GM19397 (cell line): Measurements from ENCODE around the gene NGB.
"Not testable (repeated sequence)": the region's sequence is repeated elsewhere in the genome, so short reads cannot be mapped to it uniquely, and the experiment has no call there.

Experiments used
- ATAC-seq: cut with Tn5 transposase; IDR thresholded peaks from one replicate; pipeline ENCODE4 v1.9.1; 2021; ENCODE audit warnings: mild to moderate bottlenecking, moderate library complexity; ENCODE audit not compliant: unreplicated experiment

NGB gene

GRCh38 chr14:77296906-77297305 is 25.9 kb upstream of the NGB start:
- no peak for ATAC-seq

- no peak for ATAC-seq
These were observed 25.1 kb upstream of the NGB start for GRCh38 chr14:77296155-77296554.

- ATAC-seq: no peak
These were observed 19.7 kb upstream of the NGB start for GRCh38 chr14:77290705-77291104.

- no peak for ATAC-seq
These were observed 15.6 kb upstream of the NGB start for GRCh38 chr14:77286576-77286975.

GRCh38 chr14:77284466-77284865 is 13.5 kb upstream of the NGB start:
- no peak for ATAC-seq

- no peak for ATAC-seq
These were observed 13.1 kb upstream of the NGB start for GRCh38 chr14:77284066-77284465.

GRCh38 chr14:77281852-77282410 is 10.9 kb upstream of the NGB start:
- no peak for ATAC-seq

DNA sequence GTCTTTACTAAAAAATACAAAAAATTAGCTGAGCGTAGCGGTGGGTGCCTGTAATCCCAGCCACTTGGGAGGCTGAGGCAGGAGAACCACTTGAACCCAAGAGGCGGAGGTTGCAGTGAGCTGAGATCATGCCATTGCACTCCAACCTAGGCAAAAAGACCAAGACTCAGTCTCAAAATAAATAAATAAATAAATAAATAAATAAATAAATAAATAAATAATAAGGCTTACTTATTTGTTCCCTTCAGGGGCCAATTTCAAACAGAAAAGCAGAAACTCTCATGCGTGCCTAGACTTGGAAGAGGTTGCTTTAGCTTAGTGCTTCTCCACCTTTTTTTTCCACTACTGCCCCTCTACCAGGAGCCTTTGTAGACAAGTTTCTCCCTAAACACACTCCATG is 9.9 kb upstream of the NGB start:
- not testable (repeated sequence) for ATAC-seq

- ATAC-seq: no peak
These were observed 8.7 kb upstream of the NGB start for GRCh38 chr14:77279719-77280118.

- no peak for ATAC-seq
These were observed 7.6 kb upstream of the NGB start for GRCh38 chr14:77278461-77279230.

DNA sequence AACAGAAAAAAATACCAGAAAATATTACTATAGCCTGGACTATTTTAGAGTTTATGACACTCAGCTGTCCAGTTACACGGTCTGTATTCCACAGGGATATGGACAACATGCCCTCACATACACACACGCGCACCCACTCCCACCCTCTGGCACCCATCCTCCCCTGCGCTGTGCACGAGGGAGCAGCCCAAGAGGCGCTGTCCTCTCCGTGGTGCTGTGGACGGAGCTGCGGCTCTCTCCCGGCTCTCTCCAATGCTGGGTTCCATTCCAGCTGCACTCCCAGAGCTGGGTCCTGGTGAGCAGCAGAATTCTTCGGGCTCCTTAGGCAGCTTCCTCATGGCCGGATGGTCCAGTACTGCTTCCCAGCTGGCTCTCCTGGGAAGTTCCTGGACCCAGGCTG is 6.0 kb upstream of the NGB start:
- no peak for ATAC-seq

DNA sequence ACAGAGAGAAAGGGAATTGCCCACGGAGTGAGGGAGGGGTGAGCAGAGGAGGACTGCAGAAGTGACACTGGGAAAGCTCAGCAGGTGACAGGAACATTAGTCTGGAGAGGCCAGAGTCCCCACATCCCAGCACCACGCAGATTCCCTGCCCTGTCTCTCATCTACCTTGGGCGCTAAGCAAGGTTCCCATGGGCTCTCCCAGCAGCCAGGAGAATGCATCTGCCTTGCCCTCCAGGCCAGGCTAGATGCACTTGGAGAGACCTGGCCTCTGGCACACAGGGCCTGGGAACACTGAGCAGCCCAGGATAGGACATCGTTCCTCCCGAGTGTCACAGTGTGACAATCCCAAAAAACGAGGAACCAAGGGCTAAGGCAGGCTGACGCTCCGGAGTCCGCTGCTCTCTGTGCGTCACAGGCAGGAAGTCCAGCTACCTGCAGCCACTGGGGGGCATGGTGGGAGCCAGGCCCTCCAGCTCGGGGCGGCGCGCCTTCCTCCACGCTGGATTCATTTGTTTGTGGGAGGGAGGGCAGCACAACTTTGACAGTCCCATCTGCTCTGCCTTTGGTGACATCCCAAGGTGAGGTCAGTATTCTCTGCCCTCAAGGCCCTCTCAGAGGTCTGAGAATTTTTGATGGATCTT is 5.4 kb upstream of the NGB start:
- no peak for ATAC-seq

- ATAC-seq: no peak
These were observed 4.6 kb upstream of the NGB start for GRCh38 chr14:77275601-77276017.

DNA sequence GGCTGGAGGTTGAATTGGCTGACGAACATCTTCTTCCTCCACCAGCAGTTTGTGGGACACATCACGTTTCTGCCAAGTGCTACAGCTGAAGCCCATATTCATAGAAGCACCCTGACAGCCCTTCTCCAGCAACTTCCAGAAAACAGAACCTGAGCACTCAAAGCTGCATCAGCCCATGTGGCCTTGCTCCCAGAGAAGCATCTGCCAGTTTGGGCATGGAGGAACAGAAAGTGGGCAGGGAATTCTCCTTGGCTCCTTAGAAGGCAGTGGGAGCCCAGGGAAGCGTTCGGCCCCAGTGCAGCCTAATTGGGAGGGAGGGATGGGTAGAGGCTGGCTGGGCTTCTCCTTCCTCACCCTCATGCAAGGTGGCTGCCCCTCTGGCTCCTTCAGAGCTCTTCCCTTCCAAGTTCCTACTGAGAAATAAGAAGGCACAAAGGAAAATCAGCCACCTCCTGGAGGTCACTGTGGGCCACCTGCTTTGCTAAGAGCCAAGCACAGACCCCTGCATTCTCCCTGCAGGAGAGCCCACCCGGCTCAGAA is 4.1 kb upstream of the NGB start:
- no peak for ATAC-seq

DNA sequence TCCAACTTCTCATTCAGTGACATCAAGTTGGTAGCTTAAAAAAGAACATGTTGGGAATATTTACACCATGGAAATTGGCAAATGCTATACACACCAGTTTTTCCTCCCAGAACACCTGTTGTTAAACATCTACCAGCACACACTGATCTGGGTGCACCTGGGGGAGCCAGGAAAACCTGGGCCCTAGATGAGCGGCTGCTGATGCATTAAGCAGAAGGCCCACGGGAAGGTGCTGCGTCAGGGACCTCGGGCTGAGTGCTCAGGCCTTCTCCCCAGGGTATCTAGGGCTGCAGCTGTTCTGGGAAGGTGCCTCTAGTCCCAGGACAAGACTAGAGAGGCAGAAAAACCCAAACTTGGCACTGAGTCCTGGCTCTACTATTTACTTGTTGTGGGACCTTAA is 2.8 kb upstream of the NGB start:
- no peak for ATAC-seq

DNA sequence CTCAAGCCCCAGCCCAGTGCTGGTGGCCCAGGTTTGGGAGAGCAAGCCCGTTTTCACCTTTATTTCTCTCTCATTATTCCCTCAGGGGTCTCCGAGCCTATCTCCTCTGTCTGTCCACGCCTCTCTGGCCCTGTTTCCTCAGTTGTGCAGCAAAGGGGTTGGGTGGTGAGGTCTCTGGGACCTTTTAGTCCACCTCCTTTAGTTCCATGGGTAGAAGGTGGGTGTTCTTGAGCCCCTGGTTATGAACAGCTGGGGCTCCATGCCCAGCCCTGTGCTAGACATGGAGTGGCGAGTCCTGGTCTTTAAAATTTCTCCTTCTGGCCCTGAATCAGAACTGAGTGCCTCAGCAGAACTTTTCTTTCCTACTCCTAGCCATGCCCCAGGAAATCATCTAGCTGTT is 1.3 kb upstream of the NGB start:
- no peak for ATAC-seq

GRCh38 chr14:77270361-77271112 is 469 bp downstream of the NGB start:
- no peak for ATAC-seq

- ATAC-seq: no peak
These were observed 1.9 kb downstream of the NGB start for GRCh38 chr14:77268989-77269600.

DNA sequence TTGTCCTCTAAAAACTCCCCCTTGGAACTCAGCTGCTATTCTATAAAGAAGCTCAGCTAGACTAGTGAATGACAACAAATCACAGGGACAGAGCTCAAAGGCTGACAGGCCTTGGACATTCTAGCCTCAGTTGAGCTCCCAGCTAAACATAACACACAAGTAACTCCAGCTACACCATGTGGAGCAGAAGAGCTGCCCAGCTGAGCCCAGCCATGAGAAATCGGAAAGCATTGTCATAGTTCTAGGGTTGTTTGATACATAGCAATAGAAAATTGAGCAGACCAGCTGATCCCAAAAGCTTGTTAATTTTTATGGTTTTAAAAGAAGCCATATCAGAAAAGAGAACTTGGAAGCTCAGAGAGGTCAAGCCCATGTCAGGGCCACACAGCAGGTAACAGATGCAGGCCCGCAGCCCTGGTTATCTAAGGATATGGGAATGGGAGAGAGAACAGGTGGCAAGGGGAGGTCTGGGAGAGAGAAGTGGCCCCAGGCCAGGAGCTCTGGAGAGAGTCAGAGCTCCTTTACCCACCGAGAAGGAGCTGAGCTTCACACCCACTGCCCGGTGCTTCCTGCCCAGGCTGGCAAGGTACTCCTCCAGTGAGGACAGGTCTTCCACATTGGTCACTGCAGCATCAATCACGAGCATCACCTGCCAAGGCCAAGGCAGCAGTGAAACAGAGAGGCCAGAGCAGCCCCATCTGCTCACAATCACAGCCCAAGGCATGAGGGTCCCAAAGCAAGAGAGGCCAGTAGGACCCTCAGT is 2.9 kb downstream of the NGB start:
- ATAC-seq: no peak

DNA sequence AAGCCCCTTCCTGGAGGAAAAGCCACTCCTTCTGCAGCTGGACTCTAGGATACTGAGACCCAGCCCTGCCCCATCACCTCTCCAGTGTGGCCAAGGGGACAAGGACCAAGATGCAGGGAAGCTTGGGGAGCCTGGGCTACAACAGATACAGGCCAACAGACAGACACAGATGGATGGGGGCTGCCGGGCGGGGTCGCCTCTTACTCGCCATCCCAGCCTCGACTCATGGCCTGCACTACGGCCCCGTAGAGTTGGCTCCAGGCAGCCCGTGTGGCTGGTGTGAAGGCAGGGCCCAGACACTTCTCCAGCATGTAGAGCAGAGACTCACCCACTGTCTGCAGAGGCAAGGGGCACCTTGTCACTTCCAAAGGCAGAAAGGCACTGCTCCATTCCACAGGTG is 4.7 kb downstream of the NGB start:
- ATAC-seq: no peak
